HS-27A (cell line): Measurements from ENCODE around the gene SLC2A6.

Experiments used
- DNase-seq: peaks from one replicate; pipeline ENCODE4 v3.0.0-alpha.2; 2012; ENCODE audit warnings: low read depth, missing footprints

Gene SLC2A6

DNA sequence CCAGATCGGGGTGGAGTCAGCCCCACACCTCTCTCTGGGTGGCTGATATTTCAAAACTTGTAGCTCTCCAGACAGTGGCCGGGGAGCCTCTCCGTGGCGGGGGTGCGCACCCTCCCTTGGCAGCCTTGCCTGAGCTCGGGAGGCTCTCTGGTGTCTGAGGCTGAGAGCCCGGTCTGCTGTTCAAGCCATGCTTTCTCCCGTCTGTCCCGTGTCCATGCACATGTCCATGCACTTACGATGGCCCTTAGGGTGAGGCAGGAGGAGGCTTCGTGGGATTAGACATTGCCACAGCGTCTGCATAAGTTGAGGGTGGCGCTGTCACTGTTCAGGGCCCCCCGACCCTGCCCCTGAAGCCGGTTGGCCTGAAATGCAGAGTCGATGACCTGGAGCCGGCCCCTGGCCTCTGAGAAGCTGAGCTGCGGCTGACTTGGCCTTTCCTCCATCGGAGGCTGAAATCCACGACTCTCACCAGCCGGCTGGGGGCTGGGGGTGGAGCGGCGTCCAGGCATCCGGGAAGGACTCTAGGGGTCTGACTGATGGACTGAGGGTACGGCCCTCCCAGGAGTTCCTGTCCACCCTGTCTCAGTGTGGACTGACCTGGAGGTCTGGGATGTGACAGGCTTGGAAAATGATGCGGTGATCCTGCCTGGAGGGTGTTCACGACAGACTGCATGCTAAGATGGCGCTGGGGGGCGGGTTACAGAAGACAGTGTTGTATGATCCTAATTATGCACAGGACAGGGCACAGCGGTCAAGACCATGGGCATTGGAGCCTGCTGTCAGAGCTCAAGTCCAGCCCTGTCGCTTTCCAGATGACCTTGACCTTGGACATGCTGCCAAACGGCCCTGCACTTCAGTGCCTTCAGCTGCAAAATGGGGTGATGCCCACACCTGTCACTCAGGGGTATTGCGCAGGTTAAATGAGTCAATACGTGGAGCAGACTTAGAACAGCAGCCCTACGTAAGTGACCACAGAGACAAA, 18.3 kb upstream of the SLC2A6 start:
- DNase-seq: no peak

GRCh38 chr9:133495327-133496293, 16.7 kb upstream of the SLC2A6 start:
- DNase-seq: no peak

GRCh38 chr9:133494636-133495326, 15.9 kb upstream of the SLC2A6 start:
- DNase-seq: no peak

GRCh38 chr9:133493845-133494540, 15.1 kb upstream of the SLC2A6 start:
- no peak for DNase-seq

DNA sequence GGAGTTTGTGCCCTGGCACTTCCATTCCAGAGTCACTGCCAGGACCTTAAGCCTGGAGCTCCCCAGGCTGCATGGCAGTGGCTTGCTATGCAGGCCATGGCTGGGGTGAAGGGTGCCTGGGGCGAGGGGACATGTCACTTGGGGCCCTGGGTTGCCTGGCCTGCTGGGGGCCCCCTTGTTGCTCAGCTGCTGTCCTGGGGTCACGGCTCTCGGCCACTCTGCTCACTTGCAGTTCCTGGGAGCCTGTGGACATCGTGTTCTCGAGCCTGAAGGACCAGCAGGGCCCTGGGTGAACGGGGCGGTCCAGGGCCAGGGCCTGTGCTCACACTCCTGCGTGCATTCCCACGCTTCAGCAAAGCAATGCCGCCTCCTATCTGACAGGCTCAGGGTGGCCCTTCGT, 14.5 kb upstream of the SLC2A6 start:
- no peak for DNase-seq

DNA sequence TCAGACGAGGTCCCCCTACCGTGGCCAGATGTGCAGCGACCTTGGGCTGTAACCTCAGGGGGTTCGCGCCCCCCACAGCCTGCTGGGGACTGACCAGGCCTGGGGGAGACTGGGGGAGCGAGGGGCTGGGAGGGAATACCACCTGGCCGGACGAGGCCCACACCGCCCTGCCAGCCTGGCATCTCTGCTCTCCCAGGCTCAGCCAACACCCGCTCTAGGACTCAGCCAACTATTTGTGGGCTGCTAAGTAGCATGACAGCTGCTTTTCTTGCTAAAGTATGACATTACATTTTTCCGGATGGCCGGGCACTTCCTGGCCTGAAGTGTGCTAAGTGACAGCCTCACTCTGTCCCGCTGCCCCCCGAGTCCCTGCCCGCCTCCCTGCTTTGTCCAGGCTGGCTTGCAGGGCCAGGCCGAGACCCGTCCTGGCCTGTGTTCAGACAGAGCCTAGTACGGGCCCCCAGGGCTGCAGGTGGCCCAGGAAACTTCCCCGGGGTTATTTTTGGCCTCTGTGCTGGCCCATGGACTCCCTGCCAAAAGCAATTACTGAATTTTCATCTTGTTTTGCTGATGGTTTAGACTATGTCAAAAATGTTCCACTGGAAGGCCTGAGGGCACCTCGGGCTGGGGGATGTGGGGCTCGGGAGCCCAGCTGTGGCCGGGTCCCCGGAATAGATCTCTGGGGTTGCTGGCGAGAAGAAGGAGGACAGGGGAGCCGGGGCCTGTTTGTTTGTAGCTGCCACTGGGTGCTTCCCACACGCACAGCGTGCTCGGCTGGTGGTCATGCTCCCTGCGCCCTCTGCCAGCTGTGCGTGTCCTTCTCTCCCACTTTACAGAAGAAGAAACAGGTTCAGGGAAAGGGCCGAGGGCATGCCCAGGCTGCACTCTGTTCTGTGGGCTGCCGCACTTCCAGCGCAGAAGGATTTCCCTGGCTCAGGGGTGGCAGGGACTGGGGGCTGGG, 13.4 kb upstream of the SLC2A6 start:
- DNase-seq: no peak

DNA sequence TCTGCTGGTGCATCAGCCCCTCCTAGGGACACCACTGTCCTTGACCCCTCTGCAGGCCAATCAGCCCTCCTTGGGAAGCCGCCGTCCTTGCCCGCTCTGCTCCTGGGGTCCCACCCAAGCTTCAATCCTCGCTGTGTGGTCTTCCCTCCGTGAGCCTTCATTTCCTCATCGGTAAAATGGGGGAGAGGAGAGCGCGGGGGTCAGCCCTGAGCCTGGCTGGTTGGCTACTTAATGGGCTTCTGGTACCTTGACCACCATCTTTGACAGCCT, 12.7 kb upstream of the SLC2A6 start:
- DNase-seq: no peak

- DNase-seq: no peak
These were observed 12.2 kb upstream of the SLC2A6 start for GRCh38 chr9:133490865-133491655.

DNA sequence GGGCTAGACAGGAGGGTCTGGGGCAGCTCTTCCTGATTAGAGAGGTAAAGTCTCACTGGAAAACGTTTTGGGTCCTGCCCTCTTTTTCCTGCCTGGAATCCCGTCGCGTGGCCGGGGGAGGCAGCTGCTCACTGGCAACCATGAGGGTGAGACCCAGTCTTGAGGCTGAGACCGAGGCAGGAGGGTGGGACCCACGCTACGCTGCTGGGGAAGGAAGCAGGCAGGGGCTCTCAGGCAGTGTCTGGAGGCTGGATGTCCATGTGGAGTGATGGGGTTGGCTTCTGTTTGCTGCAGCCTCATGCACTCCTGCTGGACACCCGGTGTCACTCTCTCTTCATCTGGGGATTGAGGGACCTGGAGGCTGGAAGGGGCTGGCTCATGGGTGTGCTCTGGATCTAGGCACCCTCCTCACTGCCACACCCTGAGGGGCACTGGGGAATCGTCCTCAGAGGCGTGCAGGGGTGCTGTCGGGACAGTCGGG, 11.3 kb upstream of the SLC2A6 start:
- DNase-seq: no peak

DNA sequence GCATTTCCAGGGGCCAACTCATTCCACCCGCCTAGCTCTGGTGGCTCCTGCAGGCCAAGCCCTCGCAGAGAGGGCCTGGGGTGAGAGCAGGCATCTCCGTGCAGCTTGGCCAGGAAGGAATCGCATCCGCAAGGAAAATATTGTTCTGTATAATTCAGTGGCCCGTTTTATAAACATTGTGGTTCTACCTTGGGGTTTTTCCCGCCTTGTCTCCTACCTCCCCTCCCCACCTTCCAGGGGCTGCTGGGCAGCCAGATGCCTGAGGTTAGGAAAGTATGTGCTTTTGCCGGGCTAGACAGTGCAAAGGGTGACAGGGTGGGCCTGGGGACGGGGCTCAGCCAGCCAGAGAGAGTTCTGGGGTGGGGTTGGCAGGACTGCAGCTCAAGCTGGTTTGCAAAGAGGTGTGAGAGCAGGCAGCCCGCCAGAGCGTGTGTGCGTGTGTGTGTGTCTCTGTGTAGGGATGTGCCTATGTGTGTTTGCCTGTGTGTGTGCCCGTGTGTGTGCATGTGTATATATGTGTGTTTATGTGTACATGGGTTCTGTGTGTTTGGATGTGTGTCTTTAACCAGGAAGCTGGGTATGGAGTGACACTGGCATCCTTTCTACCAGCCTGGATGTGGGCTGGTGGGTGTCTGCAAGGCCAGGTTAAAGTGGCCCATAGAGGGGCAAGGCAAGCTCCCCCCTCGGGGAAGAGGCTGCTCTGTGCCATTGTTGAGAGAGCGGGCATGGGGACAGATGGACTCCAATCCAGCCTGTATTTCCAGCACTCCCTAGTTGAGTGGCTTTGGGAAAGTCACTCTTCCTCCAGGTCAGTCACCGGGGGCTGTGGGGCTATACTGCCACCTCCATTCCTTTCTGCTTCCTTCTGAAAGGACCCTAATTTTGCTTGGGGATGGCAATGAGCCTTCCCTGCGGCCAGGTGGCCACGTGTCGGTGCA, 10.6 kb upstream of the SLC2A6 start:
- DNase-seq: no peak

- no peak for DNase-seq
These were observed 9.9 kb upstream of the SLC2A6 start for GRCh38 chr9:133488686-133489252.

- DNase-seq: no peak
These were observed 8.4 kb upstream of the SLC2A6 start for GRCh38 chr9:133487331-133487725.

GRCh38 chr9:133485531-133486260, 6.8 kb upstream of the SLC2A6 start:
- no peak for DNase-seq

DNA sequence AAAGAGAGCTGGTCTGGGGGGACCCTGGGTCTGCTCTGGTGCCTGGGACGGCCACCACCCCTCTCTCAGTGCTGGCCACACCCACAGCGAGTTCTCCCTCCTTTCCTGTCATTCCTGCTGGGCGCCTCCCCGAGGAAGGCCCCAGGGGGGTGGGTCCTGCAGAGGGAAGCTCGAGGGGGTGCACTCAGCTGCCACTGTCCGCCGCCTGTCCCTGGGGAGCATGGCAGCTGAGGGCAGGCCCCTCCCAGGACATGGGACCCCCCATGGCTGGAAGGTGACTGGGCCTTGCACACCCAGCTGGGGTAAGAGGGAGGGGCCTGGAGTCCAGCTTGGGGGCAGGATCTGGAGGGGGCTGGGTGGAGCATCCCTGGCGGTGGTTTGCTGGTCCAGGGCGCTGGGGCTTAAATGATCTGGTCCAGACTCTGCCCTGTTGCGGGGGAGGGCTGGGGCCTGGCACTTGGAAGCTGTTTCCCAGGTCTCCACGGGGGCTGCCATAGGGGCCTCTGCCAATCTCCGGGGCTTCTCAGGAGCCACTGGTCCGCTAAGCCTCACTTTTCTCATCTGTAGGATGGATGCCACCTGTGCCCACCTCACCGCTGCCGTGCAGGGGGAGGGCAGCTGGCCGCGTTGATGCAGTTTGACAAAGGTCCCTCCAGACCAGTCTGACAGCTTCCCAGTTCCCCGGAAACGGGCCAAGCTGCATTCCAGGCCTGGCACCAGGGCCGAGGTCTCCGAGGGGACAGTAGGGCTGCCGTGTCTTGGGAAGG, 6.0 kb upstream of the SLC2A6 start:
- no peak for DNase-seq

DNA sequence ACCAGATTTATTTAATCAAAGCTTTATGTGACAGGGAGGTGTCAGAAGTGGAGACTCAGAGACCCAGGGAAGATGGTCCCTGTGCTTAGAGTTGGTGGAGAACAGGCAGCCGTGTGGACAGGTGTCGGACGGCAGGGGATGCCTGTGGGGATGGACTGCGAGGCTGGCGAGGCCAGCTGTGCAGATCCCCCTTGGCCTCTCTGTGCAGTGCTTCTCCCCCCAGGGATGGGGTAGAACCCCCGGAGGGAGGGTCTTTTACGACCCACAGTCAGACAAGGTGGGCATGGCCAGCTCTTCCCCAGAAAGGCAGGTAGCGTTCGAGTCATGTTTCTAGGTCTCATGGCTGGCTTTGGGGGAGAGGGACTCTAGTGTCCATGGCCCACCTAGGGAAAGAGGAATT, 4.7 kb upstream of the SLC2A6 start:
- no peak for DNase-seq

- no peak for DNase-seq
These were observed 678 bp downstream of the SLC2A6 start for GRCh38 chr9:133477992-133478850.
